Measurements from ENCODE around the gene ATP6AP2. TPM values are rescaled to one million over a fixed set of nuclear protein-coding genes. Genes with fewer than 3 reads are reported as not detected.

The ATP6AP2 gene
- total and polyA plus RNA-seq, 2 of the 8 experiments (the other 6 are each of a cell fraction or from before 2014, with no cell fraction given), result 66.0 to 86.2 TPM

DNA sequence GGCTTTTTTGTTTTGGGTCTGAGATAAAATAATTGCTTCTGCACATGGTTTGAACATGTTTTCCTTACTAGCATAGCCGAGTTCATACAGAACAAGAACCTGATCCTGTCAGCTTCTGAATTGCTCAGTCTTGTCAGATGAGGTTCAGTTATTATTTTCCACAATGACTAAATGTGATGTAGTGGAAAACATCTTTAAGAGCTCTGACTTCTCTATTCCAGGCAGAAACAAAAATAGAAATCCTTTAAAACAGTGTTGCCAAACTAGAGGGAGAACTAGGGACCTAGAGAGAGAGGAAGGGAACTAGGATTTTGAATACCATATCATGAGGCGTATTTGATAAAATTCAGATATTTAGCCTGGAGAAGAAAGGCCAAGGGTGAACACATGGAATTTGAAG lies 2.0 kb downstream of the ATP6AP2 start:
- DNase-seq (ENCODE audit: low read depth in 1 of 2, low spot score in 2 of 2) (no peak), FAIRE-seq (no peak)
- Histone ChIP-seq H3K4me3 (ENCODE audit: extremely low read depth in 1 of 4, insufficient read depth in 2 of 4, low read depth in 3 of 4, low read length in 4 of 4) (no peak overlapping the region), H4K8ac (ENCODE audit: extremely low read depth, insufficient read depth, low read length) (no peak overlapping the region), H3K14ac (ENCODE audit: insufficient read length) (no peak overlapping the region), H3K4me2 (ENCODE audit: insufficient read depth in 1 of 2, low read depth in 2 of 2, low read length in 2 of 2) (no peak overlapping the region), H3K18ac (ENCODE audit: extremely low read depth, low read length) (no peak overlapping the region), H3K56ac (replicated peaks; ENCODE audit: insufficient read length, low read depth, low read length) (no peak overlapping the region), H3K4ac (replicated peaks; ENCODE audit: insufficient read length, low read depth, low read length) (no peak overlapping the region), H2BK20ac (ENCODE audit: low read length) (no peak overlapping the region), H2BK15ac (ENCODE audit: low read length) (no peak overlapping the region), H3K9ac (replicated peaks in 1 of 4; ENCODE audit: extremely low read depth in 1 of 4, low read depth in 3 of 4, low read length in 3 of 4) (no peak overlapping the region), H3K4me1 (replicated peaks in 1 of 4; ENCODE audit: control insufficient read depth in 3 of 4, insufficient read depth in 4 of 4, low read length in 3 of 4) (no peaks in the 10 kb centered on the region), H2BK120ac (replicated peaks; ENCODE audit: low read depth, low read length) (no peak overlapping the region), H3K23me2 (ENCODE audit: low read depth, low read length) (no peaks in the 10 kb centered on the region), H3K36me3 (ENCODE audit: control insufficient read depth in 2 of 4, insufficient read depth in 4 of 4, low read length in 3 of 4) (no peaks in the 10 kb centered on the region), H4K5ac (ENCODE audit: insufficient read length, low read depth, low read length) (no peak overlapping the region), H3K27ac (ENCODE audit: low read depth, low read length) (no peak overlapping the region), H4K91ac (replicated peaks; ENCODE audit: insufficient read length, low read length) (no peak overlapping the region), H2AFZ (ENCODE audit: low read length) (no peak overlapping the region), H3K27me3 (replicated peaks in 1 of 4; ENCODE audit: control insufficient read depth in 3 of 4, extremely low read depth in 1 of 4, insufficient read depth in 3 of 4, low read length in 3 of 4) (no peaks in the 10 kb centered on the region), H2AK5ac (ENCODE audit: low read depth, low read length) (no peak overlapping the region), H4K20me1 (replicated peaks in 1 of 2; ENCODE audit: control insufficient read depth in 1 of 2, insufficient read depth in 2 of 2, low read length in 2 of 2) (peaks cover 2 to 3% of the 10 kb centered on the region in 2 experiments), H2BK5ac (ENCODE audit: low read depth, low read length) (no peak overlapping the region), H2BK12ac (ENCODE audit: low read depth, low read length) (no peak overlapping the region), H3K79me1 (ENCODE audit: low read depth, low read length) (no peaks in the 10 kb centered on the region), H3K79me2 (ENCODE audit: control insufficient read depth in 1 of 2, insufficient read depth in 2 of 2, low read length in 2 of 2) (peaks cover 0 to 36% of the 10 kb centered on the region in 2 experiments; a peak in 2 of 4 replicates), H3K9me3 (ENCODE audit: insufficient read depth in 2 of 2, low read depth in 1 of 2, low read length in 1 of 2) (no peaks in the 10 kb centered on the region), H3K23ac (ENCODE audit: insufficient read length) (no peak overlapping the region)
- ChIA-PET CTCF (ENCODE audit: partially characterized antibody) (no interaction called here), POLR2A (ENCODE audit: partially characterized antibody) (no interaction called here)
- 89% methylated on average over 2 of the region's 2 CpGs; no CpG with 5 or more reads in 1 of the 2 experiments for WGBS, 2 experiments (ENCODE audit: extremely low coverage in 1 of 2, insufficient coverage in 1 of 2, insufficient read length in 1 of 2, insufficient replicate concordance in 2 of 2, low coverage in 1 of 2, low lambda C conversion rate in 2 of 2, missing lambda C conversion rate in 1 of 2)
- TF ChIP-seq EGR1 (IDR thresholded peaks at IDR 0.05; ENCODE audit: borderline replicate concordance, low read depth, low read length) (no peak), POU5F1 (IDR thresholded peaks at IDR 0.05; ENCODE audit: low read depth, low read length) (no peak), SIX5 (IDR thresholded peaks at IDR 0.05; ENCODE audit: low read depth, low read length) (no peak), KDM4A (IDR thresholded peaks at IDR 0.05; ENCODE audit: low read depth, low read length, severe bottlenecking) (no peak), MAFK (IDR thresholded peaks at IDR 0.05; ENCODE audit: low read depth, low read length) (no peak), TAF7 (optimal IDR thresholded peaks at IDR 0.05; ENCODE audit: borderline replicate concordance, low read depth, low read length) (no peak), NANOG (IDR thresholded peaks at IDR 0.05; ENCODE audit: insufficient read depth, low read depth, low read length, poor library complexity, severe bottlenecking) (no peak)
